ENCODE measurements around the gene GRIK2.

The GRIK2 gene

GRCh38 chr6:101650402-101651100 lies 257.0 kb downstream of the GRIK2 start:
- no peak for DNase-seq

- DNase-seq: no peak
Measured at GRCh38 chr6:101652079-101652478, 258.6 kb downstream of the GRIK2 start.

- DNase-seq: no peak
Measured at GRCh38 chr6:101655109-101655508, 261.6 kb downstream of the GRIK2 start.

GRCh38 chr6:101662111-101662897 lies 268.8 kb downstream of the GRIK2 start:
- DNase-seq: no peak

- no peak for DNase-seq
Measured at GRCh38 chr6:101663100-101663499, 269.6 kb downstream of the GRIK2 start.

- no peak for DNase-seq
Measured at GRCh38 chr6:101666256-101666655, 272.7 kb downstream of the GRIK2 start.

- DNase-seq: no peak
Measured at GRCh38 chr6:101668496-101669030, 275.1 kb downstream of the GRIK2 start.

- DNase-seq: no peak
Measured at GRCh38 chr6:101676187-101676586, 282.7 kb downstream of the GRIK2 start.

GRCh38 chr6:101682937-101683336 lies 289.4 kb downstream of the GRIK2 start:
- no peak for DNase-seq

- DNase-seq: no peak
Measured at GRCh38 chr6:101683884-101684283, 290.4 kb downstream of the GRIK2 start.

- no peak for DNase-seq
Measured at GRCh38 chr6:101686653-101687052, 293.1 kb downstream of the GRIK2 start.

- no peak for DNase-seq
Measured at GRCh38 chr6:101689156-101689555, 295.6 kb downstream of the GRIK2 start.

- DNase-seq: no peak
Measured at GRCh38 chr6:101689695-101690094, 296.2 kb downstream of the GRIK2 start.

- no peak for DNase-seq
Measured at GRCh38 chr6:101700655-101701054, 307.1 kb downstream of the GRIK2 start.

- DNase-seq: no peak
Measured at GRCh38 chr6:101703311-101703710, 309.8 kb downstream of the GRIK2 start.

- DNase-seq: no peak
Measured at GRCh38 chr6:101705866-101706265, 312.4 kb downstream of the GRIK2 start.

GRCh38 chr6:101706576-101706975 lies 313.1 kb downstream of the GRIK2 start:
- DNase-seq: no peak

- no peak for DNase-seq
Measured at GRCh38 chr6:101711518-101711917, 318.0 kb downstream of the GRIK2 start.

GRCh38 chr6:101716387-101716786 lies 322.9 kb downstream of the GRIK2 start:
- DNase-seq: no peak

GRCh38 chr6:101716810-101717209 lies 323.3 kb downstream of the GRIK2 start:
- no peak for DNase-seq

GRCh38 chr6:101719521-101719920 lies 326.0 kb downstream of the GRIK2 start:
- DNase-seq: no peak

GRCh38 chr6:101722471-101722870 lies 329.0 kb downstream of the GRIK2 start:
- no peak for DNase-seq

- DNase-seq: no peak
Measured at GRCh38 chr6:101722991-101723579, 329.6 kb downstream of the GRIK2 start.

- DNase-seq: no peak
Measured at GRCh38 chr6:101728388-101728787, 334.9 kb downstream of the GRIK2 start.

Data from stimulated activated CD4-positive, alpha-beta T cell treated with anti-CD3 and anti-CD28 coated beads, Interleukin-2, amount 100 ng/mL, for 24 hours (primary cell).